GM18951 (cell line): ENCODE data around the gene PTX4.

Experiments used
- POLR2A ChIP-seq: IDR thresholded peaks from 4 replicates; pipeline ENCODE4 v1.6.1; 2011; ENCODE audit warnings: mild to moderate bottlenecking; ENCODE audit not compliant: insufficient read length, insufficient read depth; ENCODE audit errors: extremely low read depth
- in situ Hi-C: fragments of 300-500 bp; cut with MboI; formaldehyde crosslinking; loops from one replicate; pipeline ENCODE4 v1.12.0; 2022; ENCODE audit warnings: low sequenced_read_pairs, mixed read lengths, inconsistent platforms; ENCODE audit not compliant: unreplicated experiment

PTX4 gene

GRCh38 chr16:1499756-1500464 is 11.2 kb upstream of the PTX4 start:
- no peak for TF ChIP-seq POLR2A

GRCh38 chr16:1498899-1499676 is 10.3 kb upstream of the PTX4 start:
- in situ Hi-C loops: no loop called here
- TF ChIP-seq POLR2A: no peak

More at GRCh38 chr16:1499756-1500464, 11.2 kb upstream of the PTX4 start:
- in situ Hi-C loops: no loop called here

- in situ Hi-C loops: no loop called here
- no peak for TF ChIP-seq POLR2A
Observed at GRCh38 chr16:1497014-1497598, 8.4 kb upstream of the PTX4 start.

GRCh38 chr16:1496464-1496863 is 7.7 kb upstream of the PTX4 start:
- in situ Hi-C loops: no loop called here
- no peak for TF ChIP-seq POLR2A

GRCh38 chr16:1495889-1496262 is 7.1 kb upstream of the PTX4 start:
- no peak for TF ChIP-seq POLR2A
- in situ Hi-C loops: no loop called here

- in situ Hi-C loops: no loop called here
- TF ChIP-seq POLR2A: no peak
Observed at GRCh38 chr16:1495211-1495888, 6.6 kb upstream of the PTX4 start.

- in situ Hi-C loops: no loop called here
- no peak for TF ChIP-seq POLR2A
Observed at GRCh38 chr16:1494711-1495110, 6.0 kb upstream of the PTX4 start.

GRCh38 chr16:1494129-1494640 is 5.4 kb upstream of the PTX4 start:
- no peak for TF ChIP-seq POLR2A

GRCh38 chr16:1493746-1494094 is 5.0 kb upstream of the PTX4 start:
- in situ Hi-C loops: no loop called here
- no peak for TF ChIP-seq POLR2A

More at GRCh38 chr16:1494129-1494640, 5.4 kb upstream of the PTX4 start:
- in situ Hi-C loops: no loop called here

GRCh38 chr16:1492923-1493745 is 4.4 kb upstream of the PTX4 start, which contains the start of gene TELO2:
Gene TELO2, plus strand, starts transcription at chr16:1493360. Its CDS starts 922 bp downstream, at chr16:1494282.
- TF ChIP-seq POLR2A: peak; percentile 72
- in situ Hi-C loops: no loop called here

GRCh38 chr16:1492082-1492922 is 3.6 kb upstream of the PTX4 start:
- in situ Hi-C loops: no loop called here
- TF ChIP-seq POLR2A: no peak

- in situ Hi-C loops: no loop called here
- no peak for TF ChIP-seq POLR2A
Observed at GRCh38 chr16:1491327-1491726, 2.6 kb upstream of the PTX4 start.

GRCh38 chr16:1489077-1489476 is 333 bp upstream of the PTX4 start:
- no peak for TF ChIP-seq POLR2A
- in situ Hi-C loops: no loop called here
